Heart left ventricle (tissue), 16 donors: ENCODE data around the gene LLGL2. TPM values are rescaled to one million over a fixed set of nuclear protein-coding genes. Genes with fewer than 3 reads are reported as not detected.

Experiments used
- ATAC-seq, 4 donors: fragments of 200-7000 bp; cut with Tn5 transposase; one replicate each; pipeline ENCODE4 v1.9.1; 2020 to 2022; ENCODE audit warnings: moderate library complexity in 4 of 4, mild to moderate bottlenecking in 3 of 4, moderate number of reproducible peaks in 1 of 4
- DNase-seq, 5 donors: peaks; one replicate each; pipeline ENCODE4 v3.0.0-alpha.2; 2020
- H3K27ac ChIP-seq, 12 donors: fragments of 200-600 bp; sonication (generic) in 4 of 12; one replicate each; pipeline versions ENCODE4 v1.5.0 to v1.8.0; 2016 to 2022; ENCODE audit warnings: mild to moderate bottlenecking in 2 of 12
- H3K27me3 ChIP-seq, 9 donors: fragments of 200-600 bp; sonication (generic) in 2 of 9; one replicate each; pipeline versions ENCODE4 v1.5.1 to v1.8.0; 2016 to 2022; ENCODE audit warnings: mild to moderate bottlenecking in 3 of 9
- H3K36me3 ChIP-seq, 9 donors: fragments of 200-600 bp; sonication (generic) in 2 of 9; one replicate each; pipeline versions ENCODE4 v1.5.0 to v1.8.0; 2018 to 2022; ENCODE audit warnings: mild to moderate bottlenecking in 2 of 9
- H3K4me1 ChIP-seq, 12 donors: fragments of 200-600 bp; sonication (generic) in 4 of 12; one replicate each; pipeline versions ENCODE4 v1.5.0 to v1.8.0; 2016 to 2022; ENCODE audit warnings: mild to moderate bottlenecking in 3 of 12
- H3K4me3 ChIP-seq, 12 donors: fragments of 200-600 bp; sonication (generic) in 4 of 12; one replicate each; pipeline versions ENCODE4 v1.5.0 to v1.8.0; 2017 to 2022; ENCODE audit warnings: mild to moderate bottlenecking in 9 of 12, moderate library complexity in 4 of 12
- H3K9me3 ChIP-seq, 12 donors: fragments of 200-600 bp; sonication (generic) in 4 of 12; one replicate each; pipeline versions ENCODE4 v1.5.0 to v1.8.0; 2016 to 2022; ENCODE audit warnings: mild to moderate bottlenecking in 1 of 12
- CTCF ChIP-seq, 12 donors: fragments of 200-600 bp; sonication (generic) in 4 of 12; IDR thresholded peaks; one replicate each; pipeline versions ENCODE4 v1.5.0 to v1.8.0; 2018 to 2022; ENCODE audit warnings: antibody characterized with exemption in 12 of 12, mild to moderate bottlenecking in 5 of 12
- POLR2A ChIP-seq, 2 donors: fragments of 450-650 bp; IDR thresholded peaks; one replicate each; pipeline ENCODE4 v1.6.1; 2017; ENCODE audit warnings: antibody characterized with exemption in 2 of 2, mild to moderate bottlenecking in 2 of 2, moderate library complexity in 2 of 2
- WGBS, 4 donors: extraction: QIAGEN DNeasy Blood & Tissue Kit in 2 of 4; methylation state at CpG; one replicate each; pipeline versions ENCODE4 v1.1.5 to v1.1.7; 2013 to 2018; 5-methylcytosine and 5-hydroxymethylcytosine counted together
- intact Hi-C, 10 donors: fragments of 100-400 bp; cut with DNase I; formaldehyde crosslinking; loops; one replicate each; pipeline versions ENCODE4 v1.11.1 to v1.14.2; 2022
- polyA plus RNA-seq, 2 donors: library from polyadenylated mRNA; stranded (reverse); fragments of 200-250 nt; gene quantifications; one replicate each; pipeline ENCODE4 v1.2.3, GENCODE V29; 2013
- total RNA-seq, 9 donors: library from RNA; depleted of rRNA in 2 of 9; stranded (reverse); fragments of >200 nt in 2 of 9; fragmentation: NEBNext Ultra II Directional in 3 of 9; extraction: Animal tissue kit (Norgen Biotek cat#: 25700) in 3 of 9; gene quantifications; one replicate each; pipeline versions ENCODE4 v1.1.0 to v1.2.4, GENCODE V29; 2016 to 2023
- donor health status: ischemic (EF 13 %, LVEDD 7.1; RV severe dilation, severe dysfunction).
- donor health status: healthy with polysubstance abuse.
- donor health status: DM: no; HTN: yes; CAD: no.
- donor health status: DM: no; HTN: no; CAD: no.
- donor health status: ischemic (EF 25% LVEDD 6.9; RV normal size, moderate dysfunction).
- donor health status: ischemic (EF 25% LVEDD 5.7; RV mildly dilated, moderate dysfunction).
- donor health status: healthy.
- donor health status: DM: yes; HTN: yes; CAD: no.
- donor health status: ischemic (EF 35%, LVEDD 5.7; RV mildly dilated, moderate dysfunction).
- donor health status: nonischemic (EF 11% LVEDD 7.7; RV severe dilation, severe dysfunction).
- donor health status: DM: yes; HTN: yes; CAD: no.
- donor health status: PGD.
- donor health status: ischemic (EF 29% LVEDD 5.4; RV normal size, mild dysfunction).
- donor health status: nonischemic (EF 23%, LVEDD 6.1; RV moderate dilation, normal function).

The LLGL2 gene
- total and polyA plus RNA-seq, 11 donors, result 1.8 to 8.1 (median 3.6) TPM

GRCh38 chr17:75573994-75574393 lies 48.5 kb downstream of the LLGL2 start:
- H3K36me3 ChIP-seq, result no peaks in the 10 kb centered on the region
- no peaks in the 10 kb centered on the region for H3K27me3 ChIP-seq
- no peak for ATAC-seq
- H3K27ac ChIP-seq, result no peak overlapping the region
- no peak for DNase-seq
- intact Hi-C loops, result loop anchor here in 1 of 10 donors (5.0 kb wide), 1 partner anchor 152 kb away; no protein-coding TSS in a partner anchor
- no peaks in the 10 kb centered on the region for H3K9me3 ChIP-seq
- TF ChIP-seq CTCF (IDR thresholded peaks at IDR 0.05) (no peak), POLR2A (IDR thresholded peaks at IDR 0.05) (no peak)
- H3K4me3 ChIP-seq, result no peak overlapping the region
- WGBS, 4 donors, result 92 to 96% (median 94%) methylated on average over 13 of the region's 13 CpGs
- H3K4me1 ChIP-seq, result peaks cover 0 to 18% (median 5%) of the 10 kb centered on the region in 12 donors

- ATAC-seq (no peak), DNase-seq (no peak)
- H3K9me3 ChIP-seq, result no peaks in the 10 kb centered on the region
- no peak overlapping the region for H3K4me3 ChIP-seq
- 87 to 97% (median 91%) methylated on average over 8 to 29 of the region's 29 CpGs for WGBS, 4 donors
- peaks cover 0 to 22% (median 7%) of the 10 kb centered on the region in 12 donors for H3K4me1 ChIP-seq
- TF ChIP-seq CTCF (IDR thresholded peaks at IDR 0.05) (no peak), POLR2A (IDR thresholded peaks at IDR 0.05) (no peak)
- H3K27me3 ChIP-seq, result no peaks in the 10 kb centered on the region
- no peak overlapping the region for H3K27ac ChIP-seq
- no peaks in the 10 kb centered on the region for H3K36me3 ChIP-seq
- intact Hi-C loops, result loop anchor here in 1 of 10 donors (5.0 kb wide), 1 partner anchor 152 kb away; no protein-coding TSS in a partner anchor
Observed at GRCh38 chr17:75574404-75575036, 49.0 kb downstream of the LLGL2 start.

- intact Hi-C loops, result no loop called here
- DNase-seq (no peak), ATAC-seq (no peak)
Observed at GRCh38 chr17:75575197-75575596, 49.7 kb downstream of the LLGL2 start.

GRCh38 chr17:75575728-75576127 lies 50.2 kb downstream of the LLGL2 start:
- Histone ChIP-seq H3K4me3 (no peak overlapping the region), H3K36me3 (no peaks in the 10 kb centered on the region), H3K9me3 (no peaks in the 10 kb centered on the region), H3K27ac (no peak overlapping the region), H3K4me1 (peaks cover 0 to 19% (median 7%) of the 10 kb centered on the region in 12 donors), H3K27me3 (no peaks in the 10 kb centered on the region)
- no peak for DNase-seq
- TF ChIP-seq POLR2A (IDR thresholded peaks at IDR 0.05), result no peak
- TF ChIP-seq CTCF (IDR thresholded peaks at IDR 0.05), result no peak
- intact Hi-C loops, result no loop called here
- 67 to 94% (median 92%) methylated on average over 8 to 11 of the region's 11 CpGs for WGBS, 4 donors
- no peak for ATAC-seq

More at GRCh38 chr17:75575197-75575596, 49.7 kb downstream of the LLGL2 start:
- no peak overlapping the region for H3K27ac ChIP-seq
- H3K27me3 ChIP-seq, result no peaks in the 10 kb centered on the region
- peaks cover 0 to 22% (median 7%) of the 10 kb centered on the region in 12 donors for H3K4me1 ChIP-seq
- H3K36me3 ChIP-seq, result no peaks in the 10 kb centered on the region
- 88 to 94% (median 90%) methylated on average over 10 of the region's 10 CpGs for WGBS, 4 donors
- no peaks in the 10 kb centered on the region for H3K9me3 ChIP-seq
- TF ChIP-seq POLR2A (IDR thresholded peaks at IDR 0.05) (no peak), CTCF (IDR thresholded peaks at IDR 0.05) (no peak)
- no peak overlapping the region for H3K4me3 ChIP-seq
